HPDE6-E6E7 (cell line): ENCODE results near the gene TNKS2.

Source experiments
- DNase-seq: peaks from one replicate; pipeline ENCODE4 v3.0.0; 2011; ENCODE audit warnings: missing footprints; ENCODE audit errors: extremely low spot score

Gene TNKS2

GRCh38 chr10:91908337-91909116, 110.3 kb downstream of the TNKS2 start:
- DNase-seq = peak; percentile 70

GRCh38 chr10:91909117-91909677, 111.0 kb downstream of the TNKS2 start, which contains the start of gene FGFBP3:
FGFBP3 (minus strand) TSS chr10:91909486; CDS start chr10:91908969, 517 bp downstream.
- DNase-seq = no peak

GRCh38 chr10:91910467-91910866, 112.2 kb downstream of the TNKS2 start:
- no peak for DNase-seq
